ENCODE data around the gene GPR84.

Gene GPR84

DNA sequence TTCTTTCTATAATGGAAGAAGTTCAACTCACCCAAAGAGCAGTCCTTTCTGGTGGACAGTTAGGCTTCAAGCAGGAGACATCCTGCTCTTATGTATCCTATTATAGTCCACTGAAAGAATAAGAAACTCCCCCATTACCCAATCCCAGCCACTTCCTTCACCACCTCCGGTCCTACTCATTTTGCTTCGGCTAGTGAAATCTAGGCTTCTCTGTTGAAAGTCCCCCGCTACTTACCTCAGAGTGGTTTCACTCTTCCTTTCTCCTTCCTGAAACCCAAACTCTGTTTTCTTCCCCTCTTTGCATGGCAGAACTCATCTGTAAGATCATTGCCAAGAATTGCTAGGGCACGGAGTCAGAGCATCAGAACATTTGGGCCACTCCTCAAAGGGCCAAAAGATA lies at the start of gene GPR84:
Gene GPR84, minus strand, starts transcription at position 74 of the 400 bp plus-strand sequence. CDS start 635 bp downstream, outside the sequence.
- DNase-seq (ENCODE audit: low read depth in 2 of 2) = no peak

GRCh38 chr12:54413284-54414190 lies 49.3 kb upstream of the GPR84 start:
- no peak for DNase-seq (ENCODE audit: low read depth in 2 of 2)

- DNase-seq (ENCODE audit: low read depth in 2 of 2) = no peak
Measured at GRCh38 chr12:54412786-54413185, 48.5 kb upstream of the GPR84 start.

GRCh38 chr12:54412348-54412747 lies 48.1 kb upstream of the GPR84 start:
- no peak for DNase-seq (ENCODE audit: low read depth in 2 of 2)

DNA sequence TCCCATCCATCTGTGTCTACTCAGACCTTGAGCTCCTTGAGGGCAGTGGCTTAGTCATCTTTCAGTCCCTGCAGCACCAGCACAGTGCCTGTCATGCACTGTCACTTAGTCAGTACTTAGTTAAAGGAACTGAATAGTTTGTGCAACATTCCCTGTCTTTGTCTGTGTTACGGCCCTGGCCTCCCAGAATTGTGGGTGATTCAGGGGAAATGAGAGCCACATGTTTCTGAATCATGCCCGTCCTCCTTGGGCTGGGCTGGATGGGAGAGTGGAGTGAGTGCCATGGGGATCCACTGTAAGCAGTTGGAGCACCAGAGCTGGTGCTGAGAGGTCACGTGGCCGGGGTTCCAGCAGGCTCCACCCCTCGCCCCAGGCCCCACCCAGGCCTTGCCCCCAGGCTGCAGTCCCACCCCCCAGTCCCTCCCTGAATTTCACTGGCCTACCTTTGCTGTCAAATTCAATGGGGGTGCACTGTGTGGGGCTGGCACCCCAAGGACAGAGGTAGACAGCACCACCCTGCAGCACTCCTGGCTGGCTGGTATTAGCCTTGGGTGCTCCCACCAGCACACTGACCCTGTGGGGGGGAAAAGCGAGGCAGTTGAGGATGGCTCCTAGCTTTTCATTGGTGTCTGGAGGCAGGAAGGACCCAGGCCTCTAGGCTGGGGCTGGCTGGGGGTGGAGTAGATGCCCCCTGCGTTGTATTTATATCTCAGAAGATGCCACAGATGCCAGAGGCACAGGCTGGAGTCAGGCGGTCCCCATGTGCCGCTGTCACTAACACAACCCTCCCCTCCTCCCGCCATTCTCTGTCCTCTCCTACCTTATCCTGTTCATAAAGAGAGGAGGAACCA lies 47.3 kb upstream of the GPR84 start:
- peak; percentile 86 to 87 for DNase-seq (ENCODE audit: low read depth in 2 of 2)

DNA sequence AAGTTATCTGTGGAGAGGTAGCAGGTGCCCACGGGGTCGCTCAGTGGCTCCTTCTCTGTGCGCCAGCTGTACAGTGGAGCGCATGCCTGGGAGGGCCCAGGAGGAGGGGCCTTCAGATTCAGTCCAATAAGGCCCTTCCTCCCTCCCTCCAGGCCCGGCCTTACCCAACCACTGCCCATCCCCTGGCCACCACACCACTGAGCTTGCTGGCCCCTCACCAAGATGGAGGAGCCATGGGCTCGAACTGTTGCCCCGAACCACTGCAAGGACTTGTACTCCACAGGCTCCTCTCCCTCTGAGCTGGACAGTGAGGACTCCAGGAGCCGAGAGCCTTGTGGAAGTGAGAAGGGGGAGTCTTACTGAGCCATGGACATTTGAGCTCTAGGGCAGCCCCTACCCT lies 45.0 kb upstream of the GPR84 start:
- DNase-seq (ENCODE audit: low read depth in 2 of 2) = no peak

DNA sequence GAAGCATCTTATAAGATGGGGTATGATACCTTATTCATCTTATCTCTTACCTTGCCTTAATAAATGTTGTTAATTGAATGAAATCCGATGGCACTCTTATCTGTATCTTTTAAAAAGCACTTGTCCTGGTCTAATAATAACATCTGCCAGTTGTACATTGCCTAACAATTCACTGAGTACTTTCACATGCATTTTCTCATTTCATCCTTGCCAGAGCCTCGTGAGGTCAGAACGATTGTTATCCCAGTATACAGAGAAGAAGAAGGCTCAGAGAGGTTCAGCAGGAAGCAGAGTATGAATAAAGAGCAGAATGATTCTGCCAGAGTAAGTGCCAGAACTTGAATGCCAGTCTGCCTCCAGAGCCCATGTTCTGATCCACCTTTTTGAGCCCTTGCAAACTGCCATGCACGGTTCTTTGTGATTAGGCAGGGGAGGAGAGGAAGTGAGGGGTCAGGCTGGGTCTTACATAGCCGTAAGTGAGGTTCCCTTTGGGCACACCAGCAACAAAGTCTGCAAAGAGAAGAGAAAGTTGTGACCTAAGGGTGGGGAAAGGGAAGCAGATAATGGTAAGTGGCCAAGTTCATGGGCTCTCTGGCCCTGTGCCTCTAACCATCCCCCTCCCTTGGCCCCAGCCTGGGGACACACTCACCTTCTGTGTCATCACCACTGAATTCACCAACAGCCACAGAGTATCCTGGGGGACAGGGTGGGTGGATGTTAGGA lies 43.1 kb upstream of the GPR84 start:
- DNase-seq (ENCODE audit: low read depth in 2 of 2) = no peak

GRCh38 chr12:54405573-54405972 lies 41.3 kb upstream of the GPR84 start:
- DNase-seq (ENCODE audit: low read depth in 2 of 2) = no peak

- no peak for DNase-seq (ENCODE audit: low read depth in 2 of 2)
Measured at GRCh38 chr12:54405106-54405505, 40.8 kb upstream of the GPR84 start.

DNA sequence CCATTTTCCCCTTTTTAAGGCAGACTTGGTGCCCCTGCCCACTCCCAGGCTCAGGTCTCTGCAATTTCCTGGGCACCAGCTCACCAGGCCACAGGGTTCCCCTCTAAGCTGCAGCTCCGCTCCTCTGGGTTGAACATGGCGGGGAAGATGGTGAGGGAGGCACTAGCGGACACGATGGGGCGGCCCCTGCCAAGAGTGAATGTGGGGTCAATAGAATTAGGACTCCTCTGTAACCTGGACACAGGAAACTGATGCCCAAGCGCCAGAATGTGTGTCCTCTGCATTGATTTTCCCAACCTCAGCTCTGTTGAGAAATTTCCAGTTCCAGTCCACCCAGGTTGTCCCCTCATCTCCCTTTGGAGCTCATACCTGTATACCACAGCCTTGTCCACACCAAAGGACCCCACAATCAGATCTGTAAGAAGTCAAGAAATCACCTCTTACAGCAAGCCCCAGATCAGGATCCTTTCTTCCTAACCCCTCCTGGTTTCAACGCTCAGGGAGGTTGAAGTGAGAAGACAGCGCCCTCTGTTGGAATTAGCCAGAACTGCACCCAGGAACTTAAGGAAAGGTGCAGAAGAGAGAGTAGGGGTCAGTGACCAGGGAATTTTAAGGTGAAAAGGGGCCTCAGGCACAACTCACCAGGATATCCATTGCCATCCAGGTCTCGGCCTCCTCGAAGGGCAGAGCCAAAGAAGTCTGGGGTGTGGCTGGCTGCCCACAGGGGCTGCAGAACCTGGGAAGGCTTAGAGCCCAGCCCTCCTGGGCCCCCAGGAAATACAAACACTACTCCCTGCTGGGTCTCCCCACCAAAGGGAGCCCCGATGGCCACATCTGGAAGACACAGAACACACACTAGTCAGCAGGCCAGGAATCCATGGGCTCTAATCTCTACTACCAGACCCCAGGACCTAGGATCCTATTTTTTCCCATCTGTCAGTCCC lies 40.0 kb upstream of the GPR84 start:
- no peak for DNase-seq (ENCODE audit: low read depth in 2 of 2)

DNA sequence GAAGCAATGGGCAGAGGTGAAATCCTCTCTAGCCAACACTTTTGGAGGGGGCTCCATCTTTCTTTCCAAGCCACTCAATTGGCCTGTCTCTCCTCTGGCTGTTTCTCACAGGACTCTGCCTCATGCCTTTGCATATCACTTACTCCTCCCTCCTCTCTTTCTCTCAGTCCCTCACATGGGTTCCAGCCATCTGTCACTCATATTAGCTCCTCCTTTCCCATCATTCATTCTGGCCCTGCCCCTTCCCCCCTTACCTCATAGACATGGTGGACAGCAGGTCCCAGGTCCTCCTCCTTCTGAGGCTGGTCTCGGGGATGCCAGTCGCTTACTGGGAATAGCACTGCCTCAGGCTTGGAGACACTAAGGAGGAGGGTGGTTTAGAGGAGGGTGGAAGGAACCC lies 36.8 kb upstream of the GPR84 start:
- no peak for DNase-seq (ENCODE audit: low read depth in 2 of 2)

GRCh38 chr12:54398995-54399793 lies 34.9 kb upstream of the GPR84 start:
- peak in 1 of 2 experiments; percentile 46 for DNase-seq (ENCODE audit: low read depth in 2 of 2)

DNA sequence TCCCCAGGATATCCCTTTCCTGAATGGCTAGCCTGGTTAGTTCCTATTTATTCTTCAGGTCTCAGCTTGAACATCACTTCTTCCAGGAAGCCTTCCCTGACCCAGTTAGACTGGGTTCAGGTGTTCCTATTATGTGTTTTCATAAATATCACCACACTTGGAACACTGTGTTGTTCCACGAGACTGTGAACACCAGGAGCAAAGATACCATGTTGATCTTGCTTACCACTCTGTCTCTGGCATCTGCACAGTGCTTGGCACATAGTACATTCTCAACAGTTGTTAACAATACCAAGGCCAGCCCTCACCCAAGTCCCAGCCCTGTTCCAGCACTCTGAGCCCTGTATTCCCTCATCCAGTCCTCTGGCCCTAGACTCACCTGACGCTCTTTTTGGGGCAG lies 33.9 kb upstream of the GPR84 start:
- DNase-seq (ENCODE audit: low read depth in 2 of 2) = no peak

DNA sequence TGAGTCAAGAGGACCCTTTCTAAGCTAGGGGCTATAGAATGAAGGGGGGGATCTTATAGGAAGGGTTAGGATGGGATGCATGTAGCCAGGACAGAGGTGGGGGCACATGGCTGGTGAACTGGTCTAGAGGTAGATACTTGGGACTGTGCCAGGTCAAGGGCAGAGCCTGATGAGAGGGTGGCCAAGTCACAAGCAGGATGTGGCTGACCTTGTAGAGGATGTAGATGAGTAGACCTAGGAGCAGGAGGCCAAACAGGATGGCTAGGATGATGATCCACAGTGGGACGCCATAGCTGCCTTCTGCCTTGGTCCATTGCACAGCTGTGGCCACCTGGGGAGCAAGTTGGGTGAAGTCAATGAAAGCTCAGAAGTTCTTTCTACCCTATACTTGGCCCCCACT lies 32.9 kb upstream of the GPR84 start:
- no peak for DNase-seq (ENCODE audit: low read depth in 2 of 2)

DNA sequence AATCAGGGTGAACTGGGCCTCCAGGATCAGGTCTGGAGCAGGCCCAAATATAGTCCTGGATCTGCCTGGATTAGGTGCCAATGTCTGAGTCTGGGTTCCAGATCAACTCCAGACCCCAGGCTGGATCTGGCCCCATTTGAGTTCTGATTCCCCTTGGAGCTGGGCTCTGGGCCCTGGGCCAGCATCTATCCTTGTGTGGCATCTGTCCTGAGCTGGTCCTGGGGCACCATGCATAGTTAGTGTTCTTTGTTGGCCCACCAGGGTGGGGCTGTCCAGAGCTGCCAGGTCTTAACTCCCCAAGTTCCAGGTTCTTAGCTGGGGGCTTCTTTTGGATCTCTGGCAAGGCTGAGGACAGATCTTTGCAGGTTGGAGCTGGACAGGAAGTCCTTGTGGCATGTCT lies 31.3 kb upstream of the GPR84 start:
- no peak for DNase-seq (ENCODE audit: low read depth in 2 of 2)

DNA sequence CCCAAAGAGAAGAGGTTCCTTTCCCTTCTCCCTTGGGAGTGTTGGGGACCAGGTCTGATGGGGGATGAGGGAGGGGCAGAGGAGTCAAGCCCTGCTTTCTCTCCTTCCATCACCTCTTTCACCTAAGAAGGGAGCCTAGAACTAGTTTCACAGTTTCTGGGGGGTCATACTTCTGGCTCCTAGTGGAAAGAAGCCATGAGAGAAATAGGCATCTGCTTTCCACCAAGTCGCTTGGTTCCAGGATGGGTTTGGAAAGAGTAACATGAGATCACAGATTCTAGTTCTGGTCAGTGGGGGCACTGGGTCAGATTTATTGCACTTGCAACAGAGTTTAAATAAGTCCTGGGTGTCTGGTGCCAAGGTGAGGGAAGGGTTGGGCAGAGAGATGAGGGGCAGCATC lies 30.7 kb upstream of the GPR84 start:
- DNase-seq (ENCODE audit: low read depth in 2 of 2) = no peak

DNA sequence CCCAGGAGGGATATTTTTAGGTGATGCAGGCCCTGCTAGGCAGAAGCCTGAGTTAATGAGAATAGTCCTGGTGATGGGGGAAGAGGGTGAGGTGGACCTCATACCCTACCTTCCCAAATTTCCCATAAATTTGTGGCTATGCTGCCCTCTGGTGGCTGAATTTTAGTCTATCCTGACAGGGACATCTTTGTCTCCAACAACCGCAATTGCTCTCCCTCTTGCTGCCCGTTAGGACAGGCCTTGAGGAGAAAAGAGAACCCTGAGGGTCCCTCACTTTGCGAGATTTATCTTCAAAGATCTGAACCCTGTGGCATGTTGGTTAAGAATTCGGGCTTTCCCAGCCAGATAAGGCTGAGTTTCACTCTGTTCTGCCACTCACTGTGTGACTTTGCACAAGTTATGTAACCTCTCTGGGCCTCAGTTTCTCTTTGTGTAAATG lies 30.0 kb upstream of the GPR84 start:
- no peak for DNase-seq (ENCODE audit: low read depth in 2 of 2)

GRCh38 chr12:54393743-54394142 lies 29.5 kb upstream of the GPR84 start:
- no peak for DNase-seq (ENCODE audit: low read depth in 2 of 2)

GRCh38 chr12:54393207-54393609 lies 28.9 kb upstream of the GPR84 start:
- DNase-seq (ENCODE audit: low read depth in 2 of 2) = no peak
